ENCODE results near the gene GPR142. TPM values are rescaled to one million over a fixed set of nuclear protein-coding genes. Genes with fewer than 3 reads are reported as not detected.
A peak's percentile ranks its signal among the peaks of the same experiment; 100 is the strongest.

The GPR142 gene
- total and polyA plus RNA-seq, 2 of the 13 experiments (the other 11 are each of a cell fraction or from before 2014, with no cell fraction given) = not detected

GRCh38 chr17:74417178-74418045, 50.1 kb downstream of the GPR142 start (continued):
- TF ChIP-seq ZNF704 (CRISPR knock-in tag; IDR thresholded peaks at IDR 0.05; ENCODE audit: borderline replicate concordance) (no peak; the same call in 1 of the 2 replicates), KLF6 (CRISPR knock-in tag; IDR thresholded peaks at IDR 0.05) (no peak), TCF7 (IDR thresholded peaks at IDR 0.05; ENCODE audit: low read depth) (0 out of 2 replicates have a peak, but pooled peaks have one; percentile 17), ZNF431 (CRISPR knock-in tag; IDR thresholded peaks at IDR 0.05; ENCODE audit: borderline replicate concordance, low read depth) (peak; percentile 88), NR2F1 (CRISPR knock-in tag; IDR thresholded peaks at IDR 0.05) (no peak), MTF2 (CRISPR knock-in tag; IDR thresholded peaks at IDR 0.05; ENCODE audit: borderline replicate concordance) (no peak), JARID2 (CRISPR knock-in tag; IDR thresholded peaks at IDR 0.05; ENCODE audit: insufficient replicate concordance) (no peak), TBX3 (IDR thresholded peaks at IDR 0.05; ENCODE audit: borderline replicate concordance) (no peak), MBD4 (IDR thresholded peaks at IDR 0.05; ENCODE audit: borderline replicate concordance, low read length) (no peak), GATA4 (IDR thresholded peaks at IDR 0.05; ENCODE audit: borderline replicate concordance, low read depth) (peak; percentile 47; the same call in 1 of the 2 replicates), CEBPZ (IDR thresholded peaks at IDR 0.05; ENCODE audit: low read length) (no peak), TBL1XR1 (IDR thresholded peaks at IDR 0.05; ENCODE audit: borderline replicate concordance, low read length, partially characterized antibody) (peak; percentile 12), MXD1 (CRISPR knock-in tag; IDR thresholded peaks at IDR 0.05) (no peak), TFDP1 (CRISPR knock-in tag; IDR thresholded peaks at IDR 0.05; ENCODE audit: borderline replicate concordance) (no peak), CEBPB (IDR thresholded peaks at IDR 0.05; ENCODE audit: borderline replicate concordance, low read depth, low read length) (no peak), ASH2L (IDR thresholded peaks at IDR 0.05; ENCODE audit: insufficient read length, low read depth, low read length) (peak; percentile 46), NFRKB (IDR thresholded peaks at IDR 0.05) (no peak), CERS6 (CRISPR knock-in tag; IDR thresholded peaks at IDR 0.05) (no peak), ATF7-NPFF (CRISPR knock-in tag; IDR thresholded peaks at IDR 0.05; ENCODE audit: low read depth) (peak; percentile 55; the same call in 1 of the 2 replicates), CBX2 (IDR thresholded peaks at IDR 0.05; ENCODE audit: low read depth, low read length) (no peak), CBX2 (CRISPR knock-in tag; IDR thresholded peaks at IDR 0.05; ENCODE audit: low read depth) (no peak; the same call in 1 of the 2 replicates), MEIS1 (CRISPR knock-in tag; IDR thresholded peaks at IDR 0.05; ENCODE audit: borderline replicate concordance) (0 out of 2 replicates have a peak, but pooled peaks have one; percentile 37)

Data from HepG2 (cell line).